Skeletal muscle satellite cell (primary cell): ENCODE measurements around the gene PTGFRN.

Experiments used
- H3K27me3 ChIP-seq: 2 replicates; pipeline ENCODE4 v1.7.0; 2013; ENCODE audit warnings: low read length; ENCODE audit not compliant: control insufficient read depth, insufficient read depth
- H3K36me3 ChIP-seq: 2 replicates; pipeline ENCODE4 v1.7.0; 2013; ENCODE audit warnings: mild to moderate bottlenecking, control low read depth, low read length; ENCODE audit not compliant: insufficient read depth
- H3K4me1 ChIP-seq: 2 replicates; pipeline ENCODE4 v1.7.0; 2013; ENCODE audit warnings: low read length; ENCODE audit not compliant: control insufficient read depth, insufficient read depth
- H3K4me2 ChIP-seq: 2 replicates; pipeline ENCODE4 v1.7.0; 2013; ENCODE audit warnings: mild to moderate bottlenecking, low read length
- H3K4me3 ChIP-seq: 2 replicates; pipeline ENCODE4 v1.7.0; 2013; ENCODE audit warnings: low read length
- H3K9ac ChIP-seq: 2 replicates; pipeline ENCODE4 v1.7.0; 2013; ENCODE audit warnings: mild to moderate bottlenecking, low read depth, low read length, moderate library complexity
- H3K9me3 ChIP-seq: replicated peaks from 2 replicates; pipeline ENCODE4 v1.7.0; 2013; ENCODE audit warnings: mild to moderate bottlenecking, control low read depth, low read length

PTGFRN gene

GRCh38 chr1:116997066-116997465 is 87.3 kb downstream of the PTGFRN start:
- Histone ChIP-seq H3K9me3 (no peaks in the 10 kb centered on the region), H3K4me2 (no peak overlapping the region), H3K36me3 (no peaks in the 10 kb centered on the region), H3K9ac (no peak overlapping the region), H3K27me3 (no peaks in the 10 kb centered on the region), H3K4me3 (no peak overlapping the region), H3K4me1 (peaks cover 14% of the 10 kb centered on the region)

- H3K9ac ChIP-seq, result no peak overlapping the region
Observed at GRCh38 chr1:116997636-116998035, 87.9 kb downstream of the PTGFRN start.

GRCh38 chr1:116999596-116999995 is 89.9 kb downstream of the PTGFRN start:
- H3K9me3 ChIP-seq, result no peaks in the 10 kb centered on the region

More at GRCh38 chr1:116997636-116998035, 87.9 kb downstream of the PTGFRN start:
- Histone ChIP-seq H3K27me3 (no peaks in the 10 kb centered on the region), H3K4me1 (peaks cover 14% of the 10 kb centered on the region), H3K4me3 (no peak overlapping the region), H3K4me2 (no peak overlapping the region), H3K36me3 (no peaks in the 10 kb centered on the region), H3K9me3 (no peaks in the 10 kb centered on the region)

GRCh38 chr1:117000142-117000541 is 90.4 kb downstream of the PTGFRN start:
- Histone ChIP-seq H3K9me3 (no peaks in the 10 kb centered on the region), H3K4me1 (peaks cover 14% of the 10 kb centered on the region), H3K4me3 (no peak overlapping the region), H3K9ac (no peak overlapping the region), H3K4me2 (no peak overlapping the region), H3K27me3 (no peaks in the 10 kb centered on the region), H3K36me3 (no peaks in the 10 kb centered on the region)

More at GRCh38 chr1:116999596-116999995, 89.9 kb downstream of the PTGFRN start:
- H3K9ac ChIP-seq, result no peak overlapping the region
- H3K4me2 ChIP-seq, result no peak overlapping the region
- no peak overlapping the region for H3K4me3 ChIP-seq
- no peaks in the 10 kb centered on the region for H3K27me3 ChIP-seq
- H3K36me3 ChIP-seq, result no peaks in the 10 kb centered on the region
- peaks cover 14% of the 10 kb centered on the region for H3K4me1 ChIP-seq

GRCh38 chr1:117001254-117001927 is 91.7 kb downstream of the PTGFRN start, which contains the start of gene CD101:
Gene CD101 (plus strand): TSS chr1:117001760. CDS start chr1:117001818, 58 bp downstream.
- Histone ChIP-seq H3K4me2 (no peak within 1 kb of the TSS), H3K4me1 (peaks cover 15% of the 10 kb centered on the region), H3K36me3 (no peaks in the 10 kb centered on the region), H3K4me3 (no peak within 1 kb of the TSS), H3K9me3 (no peaks in the 10 kb centered on the region), H3K27me3 (no peaks in the 10 kb centered on the region), H3K9ac (no peak within 1 kb of the TSS)

- Histone ChIP-seq H3K9ac (no peak overlapping the region), H3K4me3 (no peak overlapping the region), H3K27me3 (no peaks in the 10 kb centered on the region), H3K36me3 (no peaks in the 10 kb centered on the region), H3K4me1 (peaks cover 16% of the 10 kb centered on the region), H3K9me3 (no peaks in the 10 kb centered on the region), H3K4me2 (no peak overlapping the region)
Observed at GRCh38 chr1:117003223-117003875, 93.6 kb downstream of the PTGFRN start.

- Histone ChIP-seq H3K36me3 (no peaks in the 10 kb centered on the region), H3K27me3 (no peaks in the 10 kb centered on the region), H3K4me2 (peak overlapping the region; percentile 24), H3K9me3 (no peaks in the 10 kb centered on the region), H3K4me1 (peaks cover 24% of the 10 kb centered on the region), H3K4me3 (no peak overlapping the region), H3K9ac (peak overlapping the region; percentile 33)
Observed at GRCh38 chr1:117007719-117008013, 98.0 kb downstream of the PTGFRN start.

GRCh38 chr1:117008656-117009055 is 98.9 kb downstream of the PTGFRN start:
- Histone ChIP-seq H3K4me1 (peaks cover 27% of the 10 kb centered on the region), H3K27me3 (no peaks in the 10 kb centered on the region), H3K9ac (no peak overlapping the region), H3K4me3 (no peak overlapping the region), H3K9me3 (no peaks in the 10 kb centered on the region), H3K4me2 (no peak overlapping the region), H3K36me3 (no peaks in the 10 kb centered on the region)

GRCh38 chr1:117009132-117009531 is 99.4 kb downstream of the PTGFRN start:
- H3K9me3 ChIP-seq, result no peaks in the 10 kb centered on the region
- no peaks in the 10 kb centered on the region for H3K36me3 ChIP-seq
- H3K4me3 ChIP-seq, result no peak overlapping the region
- no peak overlapping the region for H3K9ac ChIP-seq
- H3K27me3 ChIP-seq, result no peaks in the 10 kb centered on the region
- H3K4me2 ChIP-seq, result no peak overlapping the region
- peaks cover 32% of the 10 kb centered on the region for H3K4me1 ChIP-seq

- Histone ChIP-seq H3K4me3 (no peak overlapping the region), H3K9ac (no peak overlapping the region)
Observed at GRCh38 chr1:117010310-117010969, 100.7 kb downstream of the PTGFRN start.

GRCh38 chr1:117011334-117011733 is 101.6 kb downstream of the PTGFRN start:
- Histone ChIP-seq H3K9ac (no peak overlapping the region), H3K27me3 (no peaks in the 10 kb centered on the region), H3K4me1 (peaks cover 37% of the 10 kb centered on the region), H3K4me3 (no peak overlapping the region), H3K4me2 (no peak overlapping the region), H3K9me3 (no peaks in the 10 kb centered on the region), H3K36me3 (no peaks in the 10 kb centered on the region)

More at GRCh38 chr1:117010310-117010969, 100.7 kb downstream of the PTGFRN start:
- no peaks in the 10 kb centered on the region for H3K36me3 ChIP-seq
- no peak overlapping the region for H3K4me2 ChIP-seq
- peaks cover 37% of the 10 kb centered on the region for H3K4me1 ChIP-seq
- no peaks in the 10 kb centered on the region for H3K27me3 ChIP-seq
- H3K9me3 ChIP-seq, result no peaks in the 10 kb centered on the region
